Measurements from ENCODE around the gene CD2AP. TPM values are rescaled to one million over a fixed set of nuclear protein-coding genes. Genes with fewer than 3 reads are reported as not detected.

Gene CD2AP
- total RNA-seq, 1 experiment from 2014 or later, result 20.6 TPM

DNA sequence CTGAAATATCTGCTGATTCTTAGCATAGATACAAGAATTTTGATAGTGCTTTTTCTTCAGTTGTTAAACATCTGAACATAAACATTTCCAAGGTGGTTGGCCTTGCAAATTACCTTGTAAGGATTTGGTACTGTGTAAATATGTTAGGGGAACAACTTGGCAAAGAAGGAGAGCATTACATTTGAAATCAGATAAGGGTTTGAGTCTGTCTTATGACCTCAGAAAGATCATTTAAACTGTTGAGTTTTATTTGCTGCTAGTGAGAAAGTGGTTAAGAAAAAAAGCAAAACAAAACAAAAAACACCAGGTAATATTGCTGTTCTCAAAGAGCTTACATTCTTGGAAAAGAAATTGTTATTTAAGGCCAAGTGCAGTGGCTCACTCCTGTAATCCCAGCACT is 56.5 kb downstream of the CD2AP start:
- POLR2A ChIA-PET (ENCODE audit: low non-redundant PET), result no interaction called here
- H3K36me3 ChIP-seq (ENCODE audit: insufficient read depth, low read length, poor library complexity, severe bottlenecking), result no peaks in the 10 kb centered on the region
- CTCF ChIA-PET, result no interaction called here
- no peak overlapping the region for H3K4me3 ChIP-seq (ENCODE audit: low read depth, low read length, poor library complexity, severe bottlenecking)
- H3K27ac ChIP-seq (ENCODE audit: low read depth, low read length, poor library complexity, severe bottlenecking), result no peak overlapping the region
- no TSS peak for BruUV-seq (replicated peaks)
- intact Hi-C loops (cut with micrococcal nuclease; ENCODE audit: unreplicated experiment), result no loop called here
- DNase-seq (ENCODE audit: low spot score), result no peak
- H3K9me3 ChIP-seq (ENCODE audit: low read depth, low read length, poor library complexity, severe bottlenecking), result no peaks in the 10 kb centered on the region
- peaks cover 10% of the 10 kb centered on the region for H3K4me1 ChIP-seq (ENCODE audit: insufficient read depth, low read length, poor library complexity, severe bottlenecking)
- TF ChIP-seq, protein P1, sequence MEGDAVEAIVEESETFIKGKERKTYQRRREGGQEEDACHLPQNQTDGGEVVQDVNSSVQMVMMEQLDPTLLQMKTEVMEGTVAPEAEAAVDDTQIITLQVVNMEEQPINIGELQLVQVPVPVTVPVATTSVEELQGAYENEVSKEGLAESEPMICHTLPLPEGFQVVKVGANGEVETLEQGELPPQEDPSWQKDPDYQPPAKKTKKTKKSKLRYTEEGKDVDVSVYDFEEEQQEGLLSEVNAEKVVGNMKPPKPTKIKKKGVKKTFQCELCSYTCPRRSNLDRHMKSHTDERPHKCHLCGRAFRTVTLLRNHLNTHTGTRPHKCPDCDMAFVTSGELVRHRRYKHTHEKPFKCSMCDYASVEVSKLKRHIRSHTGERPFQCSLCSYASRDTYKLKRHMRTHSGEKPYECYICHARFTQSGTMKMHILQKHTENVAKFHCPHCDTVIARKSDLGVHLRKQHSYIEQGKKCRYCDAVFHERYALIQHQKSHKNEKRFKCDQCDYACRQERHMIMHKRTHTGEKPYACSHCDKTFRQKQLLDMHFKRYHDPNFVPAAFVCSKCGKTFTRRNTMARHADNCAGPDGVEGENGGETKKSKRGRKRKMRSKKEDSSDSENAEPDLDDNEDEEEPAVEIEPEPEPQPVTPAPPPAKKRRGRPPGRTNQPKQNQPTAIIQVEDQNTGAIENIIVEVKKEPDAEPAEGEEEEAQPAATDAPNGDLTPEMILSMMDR (conservative IDR thresholded peaks at IDR 0.05; ENCODE audit: low read depth, low read length), result no peak
- TF ChIP-seq EZH2 (IDR thresholded peaks at IDR 0.05; ENCODE audit: borderline replicate concordance, low read depth, low read length, poor library complexity, severe bottlenecking), result no peak
- H3K27me3 ChIP-seq (replicated peaks; ENCODE audit: insufficient read depth, low read depth, low read length, poor library complexity), result no peaks in the 10 kb centered on the region

DNA sequence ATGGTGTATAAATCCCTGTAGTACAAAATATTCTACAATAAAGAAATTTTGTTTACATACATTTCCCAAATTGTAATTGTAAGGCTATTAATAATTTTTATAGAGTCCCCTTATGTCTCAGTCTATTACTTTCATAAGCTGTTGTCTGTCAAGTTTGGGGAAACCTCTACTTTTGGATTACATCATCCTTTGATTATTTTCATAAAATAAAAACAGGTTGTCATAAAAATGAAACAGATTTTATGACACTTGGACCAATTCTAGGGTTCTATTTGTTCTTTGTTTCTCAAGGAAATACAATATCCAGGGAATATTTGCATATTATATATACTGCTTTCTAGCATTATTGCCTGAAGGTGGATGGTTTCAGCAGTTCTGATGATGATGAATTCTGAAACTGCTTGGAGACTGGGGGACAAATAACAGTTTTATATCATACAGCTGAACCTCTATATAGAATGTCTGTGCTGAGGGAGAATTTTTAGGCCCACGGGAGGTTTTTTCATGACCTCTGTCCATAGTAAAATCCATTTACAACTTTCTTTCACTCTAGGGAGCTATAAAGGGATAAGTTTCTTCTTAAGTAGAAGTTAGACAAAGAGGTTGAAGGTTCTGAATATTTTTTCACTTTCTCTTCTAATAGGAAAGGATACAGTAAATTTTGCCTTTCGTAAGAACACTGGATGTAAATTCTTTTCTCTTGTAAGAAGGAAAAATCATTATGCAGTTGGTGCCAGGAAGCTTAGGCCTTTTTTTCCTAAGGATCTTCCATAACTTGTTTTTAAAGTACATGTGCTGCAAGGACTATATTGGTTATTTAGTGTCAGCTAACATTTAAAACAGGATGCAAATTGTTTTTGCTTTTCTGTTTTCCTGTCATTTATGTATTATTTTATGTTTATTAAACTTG is 58.0 kb downstream of the CD2AP start:
- Histone ChIP-seq H3K27me3 (replicated peaks; ENCODE audit: insufficient read depth, low read depth, low read length, poor library complexity) (no peaks in the 10 kb centered on the region), H3K4me1 (ENCODE audit: insufficient read depth, low read length, poor library complexity, severe bottlenecking) (peaks cover 10% of the 10 kb centered on the region), H3K4me3 (ENCODE audit: low read depth, low read length, poor library complexity, severe bottlenecking) (no peak overlapping the region), H3K27ac (ENCODE audit: low read depth, low read length, poor library complexity, severe bottlenecking) (no peak overlapping the region), H3K36me3 (ENCODE audit: insufficient read depth, low read length, poor library complexity, severe bottlenecking) (no peaks in the 10 kb centered on the region), H3K9me3 (ENCODE audit: low read depth, low read length, poor library complexity, severe bottlenecking) (no peaks in the 10 kb centered on the region)
- intact Hi-C loops (cut with micrococcal nuclease; ENCODE audit: unreplicated experiment), result no loop called here
- DNase-seq (ENCODE audit: low spot score), result no peak
- POLR2A ChIA-PET (ENCODE audit: low non-redundant PET), result no interaction called here
- no TSS peak for BruUV-seq (replicated peaks)
- CTCF ChIA-PET, result interaction anchor here (0.6 kb wide), 1 partner anchor 24 kb away, joined by 4 read pairs; no protein-coding TSS in a partner anchor
- TF ChIP-seq, protein P1 (conservative IDR thresholded peaks at IDR 0.05; ENCODE audit: low read depth, low read length), result no peak
- no peak for TF ChIP-seq EZH2 (IDR thresholded peaks at IDR 0.05; ENCODE audit: borderline replicate concordance, low read depth, low read length, poor library complexity, severe bottlenecking)

DNA sequence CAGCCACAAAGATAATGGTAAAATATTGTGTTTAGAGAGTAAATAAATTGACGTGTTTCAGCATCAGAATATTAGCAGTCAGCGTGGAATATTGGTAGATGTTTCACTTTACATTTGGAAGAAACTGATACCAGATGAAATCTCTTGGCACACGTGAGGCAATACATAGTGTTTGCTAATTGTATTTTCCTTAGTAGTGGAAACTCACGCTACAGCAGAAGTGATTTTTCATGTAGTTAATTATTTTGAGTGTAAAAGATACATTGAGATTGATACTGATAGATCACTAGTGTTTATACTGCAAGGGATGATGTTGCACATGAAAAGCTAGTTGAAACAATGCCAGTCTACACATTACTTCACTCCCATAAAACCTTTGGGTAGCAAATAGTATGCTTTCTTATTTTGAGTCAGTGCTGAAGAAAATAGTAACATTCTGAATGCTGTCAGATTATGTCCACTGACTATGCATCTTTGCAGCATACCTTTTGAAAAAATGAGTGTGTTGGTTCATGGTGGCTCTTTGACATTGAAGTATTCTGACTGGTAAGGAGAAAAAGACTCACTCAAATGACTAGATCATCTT is 59.3 kb downstream of the CD2AP start:
- TF ChIP-seq EZH2 (IDR thresholded peaks at IDR 0.05; ENCODE audit: borderline replicate concordance, low read depth, low read length, poor library complexity, severe bottlenecking), result no peak
- TF ChIP-seq, protein P1 (conservative IDR thresholded peaks at IDR 0.05; ENCODE audit: low read depth, low read length), result no peak
- Histone ChIP-seq H3K4me1 (ENCODE audit: insufficient read depth, low read length, poor library complexity, severe bottlenecking) (peaks cover 10% of the 10 kb centered on the region), H3K27ac (ENCODE audit: low read depth, low read length, poor library complexity, severe bottlenecking) (no peak overlapping the region), H3K4me3 (ENCODE audit: low read depth, low read length, poor library complexity, severe bottlenecking) (no peak overlapping the region), H3K27me3 (replicated peaks; ENCODE audit: insufficient read depth, low read depth, low read length, poor library complexity) (no peaks in the 10 kb centered on the region), H3K36me3 (ENCODE audit: insufficient read depth, low read length, poor library complexity, severe bottlenecking) (no peaks in the 10 kb centered on the region), H3K9me3 (ENCODE audit: low read depth, low read length, poor library complexity, severe bottlenecking) (no peaks in the 10 kb centered on the region)
- intact Hi-C loops (cut with micrococcal nuclease; ENCODE audit: unreplicated experiment), result no loop called here
- CTCF ChIA-PET, result no interaction called here
- POLR2A ChIA-PET (ENCODE audit: low non-redundant PET), result no interaction called here
- no peak for DNase-seq (ENCODE audit: low spot score)
- BruUV-seq (replicated peaks), result no TSS peak

Data from A673 (cell line).